Stimulated activated CD4-positive, alpha-beta T cell treated with anti-CD3 and anti-CD28 coated beads, TNF-alpha, amount 100 ng/mL, for 24 hours (primary cell): ENCODE measurements around the gene WBP2NL.
"Not testable (repeated sequence)": the region's sequence is repeated elsewhere in the genome, so short reads cannot be mapped to it uniquely, and the experiment has no call there.

Source experiments
- DNase-seq, 3 experiments: peaks; one replicate each; pipeline ENCODE4 v3.0.0-alpha.2; 2020; ENCODE audit warnings: low read depth in 3 of 3

The WBP2NL gene

DNA sequence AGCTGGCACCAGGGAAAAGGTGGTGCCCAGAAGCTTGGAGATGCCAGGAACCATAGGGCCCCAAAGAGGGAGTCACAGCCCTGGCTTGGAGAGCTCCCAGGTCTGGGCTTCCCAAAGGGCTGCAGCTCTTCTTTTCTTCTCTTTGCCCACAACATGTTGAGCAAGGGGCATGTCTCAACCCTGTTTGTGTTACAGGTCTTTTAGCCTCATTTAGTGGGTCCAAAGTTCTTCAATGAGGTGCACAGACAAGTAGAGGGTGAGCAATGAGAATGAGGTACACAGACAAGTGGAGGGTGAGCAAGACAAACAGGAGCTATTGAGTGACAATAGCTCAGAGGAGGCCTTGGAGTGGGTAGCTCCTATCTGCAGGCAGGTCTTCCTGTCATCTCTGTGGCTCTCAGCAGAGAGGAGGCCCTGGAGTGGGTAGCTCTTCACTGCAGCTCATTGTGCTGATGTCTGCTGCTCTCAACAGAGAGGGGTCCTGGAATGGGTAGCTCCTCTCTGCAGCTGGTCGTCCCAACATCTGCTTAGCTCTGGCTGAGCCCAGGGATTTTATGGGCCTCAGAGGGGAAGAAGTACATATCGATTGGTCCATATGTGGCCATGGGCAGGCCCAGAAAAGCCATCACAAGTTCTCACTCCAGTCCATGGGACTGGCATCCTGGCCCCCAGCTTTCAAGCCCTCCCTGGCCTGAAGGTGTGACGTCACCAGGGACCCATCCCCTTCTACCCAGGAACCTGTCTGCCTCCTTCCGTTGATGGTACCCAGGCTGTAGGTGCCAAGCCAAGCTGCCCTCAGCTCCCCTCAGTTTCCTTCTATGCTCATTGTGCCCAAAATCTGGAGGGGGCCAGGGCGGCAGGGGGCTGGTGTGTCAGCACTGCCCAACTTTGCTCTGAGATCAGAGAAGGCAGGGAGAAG lies 34.9 kb downstream of the WBP2NL start:
- DNase-seq = no peak

DNA sequence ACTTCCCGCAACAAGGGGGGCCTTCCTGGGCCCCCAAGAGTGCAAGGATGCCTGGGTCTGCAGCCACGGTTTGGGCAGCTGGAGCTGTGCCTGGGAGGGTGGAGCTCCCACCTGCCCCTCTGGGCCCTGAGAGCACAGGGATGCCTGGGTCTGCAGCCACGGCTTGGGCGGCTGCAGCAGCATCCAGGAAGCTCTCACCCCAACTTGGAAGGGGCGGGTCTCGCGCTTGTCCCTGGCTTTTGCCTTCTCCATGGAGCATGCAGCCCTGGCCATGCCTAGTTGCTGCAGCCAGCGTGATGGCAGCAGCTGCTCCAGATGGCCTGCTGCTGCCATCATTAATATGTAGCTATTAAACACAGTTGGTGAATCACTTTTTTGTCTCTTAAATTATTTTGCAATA lies 36.7 kb downstream of the WBP2NL start:
- DNase-seq = no peak

DNA sequence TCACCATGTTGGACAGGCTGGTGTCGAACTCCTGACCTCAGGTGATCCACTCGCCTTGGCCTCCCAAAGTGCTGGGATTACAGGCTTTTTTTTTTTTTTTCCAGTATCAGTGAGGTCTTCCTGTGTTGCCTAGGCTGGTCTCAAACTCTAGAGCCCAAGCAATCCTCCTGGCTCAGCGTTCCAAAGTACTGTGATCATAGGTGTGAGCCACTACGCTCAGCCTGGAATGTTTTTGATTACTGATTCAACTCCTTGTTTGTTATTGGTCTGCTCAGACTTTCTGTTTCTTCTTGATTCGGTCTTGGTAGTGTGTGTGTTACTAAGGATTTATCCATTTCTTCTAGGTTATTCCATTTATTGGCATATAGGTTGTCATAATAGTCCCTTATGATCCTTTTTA lies 40.7 kb downstream of the WBP2NL start:
- DNase-seq = no peak

DNA sequence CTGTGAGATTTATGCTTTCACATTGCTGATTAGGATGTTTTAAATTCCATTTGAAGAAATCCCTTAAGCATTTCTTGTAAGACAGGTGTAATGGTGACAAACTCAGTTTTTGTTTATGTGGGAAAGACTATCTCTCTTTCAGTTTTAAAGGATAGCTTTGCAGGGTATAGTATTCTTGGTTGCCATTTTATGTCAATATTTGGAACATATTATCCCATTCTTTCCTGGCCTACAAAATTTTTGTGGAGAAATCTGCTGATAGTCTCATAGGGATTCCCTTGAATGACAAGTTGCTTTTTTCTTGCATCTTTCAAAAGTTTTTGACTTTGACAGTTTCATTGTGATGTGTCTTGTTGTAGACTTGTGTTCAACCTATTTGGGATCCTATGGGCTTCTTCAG lies 43.2 kb downstream of the WBP2NL start:
- DNase-seq = no peak

DNA sequence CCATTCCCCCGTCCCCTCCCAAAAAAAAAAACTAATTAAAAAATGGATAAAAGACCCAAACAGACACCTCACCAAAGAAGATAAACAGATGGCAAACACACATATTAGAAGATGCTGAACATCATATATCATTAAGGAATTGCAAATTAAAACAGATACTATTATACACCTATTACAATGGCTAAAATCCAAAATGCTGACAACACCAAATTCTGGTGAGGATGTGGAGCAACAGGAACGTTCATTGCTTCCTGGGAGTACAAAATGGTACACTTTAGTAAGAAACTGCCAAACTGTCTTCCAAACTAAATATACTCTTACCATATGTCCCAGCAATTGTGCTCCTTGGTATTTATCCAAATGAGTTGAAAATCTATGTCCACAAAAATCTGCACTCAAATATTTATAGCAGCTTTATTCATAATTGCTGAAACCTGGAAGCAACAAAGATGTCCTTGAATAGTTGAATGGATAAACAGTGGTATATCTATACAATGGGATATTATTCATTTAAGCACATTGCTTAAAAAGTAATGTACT lies 52.1 kb downstream of the WBP2NL start:
- no peak for DNase-seq

DNA sequence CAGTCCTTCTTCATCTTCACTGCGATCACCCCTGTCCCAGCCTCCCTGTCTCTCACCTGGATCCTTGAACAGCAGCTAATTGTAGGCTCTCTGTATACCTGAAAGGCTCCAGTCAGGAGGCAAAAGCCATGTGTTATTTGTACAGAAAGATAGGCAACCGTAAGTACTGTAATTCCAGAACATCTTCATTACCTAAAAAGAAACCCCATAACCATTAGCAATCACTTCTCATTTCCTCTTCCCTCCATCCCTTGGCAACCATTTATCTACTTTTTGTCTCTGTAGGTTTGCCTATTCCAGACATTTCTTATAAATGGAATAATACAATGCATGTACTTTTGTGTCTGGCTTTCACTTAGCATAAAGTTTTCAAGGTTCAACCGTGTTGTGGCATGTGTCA lies 54.2 kb downstream of the WBP2NL start:
- no peak for DNase-seq

DNA sequence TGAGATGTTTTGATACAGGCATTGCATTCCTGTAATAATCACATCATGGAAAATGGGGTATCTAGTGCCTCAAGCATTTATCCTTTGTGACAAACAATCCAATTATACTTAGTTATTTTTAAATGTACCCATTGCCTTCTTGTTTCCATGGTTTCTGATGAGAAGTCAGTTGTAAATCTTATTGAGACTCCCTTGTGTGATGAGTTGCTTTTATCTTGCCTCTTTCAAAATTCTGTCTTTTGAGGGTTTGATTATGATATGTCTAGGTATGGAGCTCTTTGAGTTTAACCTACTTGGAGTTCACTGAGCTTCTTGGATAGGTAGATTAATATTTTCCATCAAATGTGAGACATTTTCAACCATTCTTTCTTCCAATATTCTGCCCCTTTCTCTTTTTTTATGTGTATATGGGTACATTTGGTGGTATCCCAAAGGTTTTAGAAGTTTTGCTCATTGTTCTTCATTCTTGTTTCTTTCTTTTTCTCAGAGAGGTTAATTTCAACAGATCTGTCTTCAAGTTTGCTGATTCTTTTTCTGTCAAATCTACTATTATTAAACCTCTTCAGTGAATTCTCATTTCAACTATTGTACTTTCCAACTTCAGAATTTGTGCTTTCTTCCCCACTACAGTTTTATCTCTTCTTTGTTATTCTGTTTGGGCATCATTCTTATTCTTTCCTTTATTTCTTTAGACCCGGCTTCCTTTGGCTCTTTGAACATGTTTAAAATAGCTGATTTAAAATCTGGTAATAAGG lies 58.3 kb downstream of the WBP2NL start:
- no peak for DNase-seq

DNA sequence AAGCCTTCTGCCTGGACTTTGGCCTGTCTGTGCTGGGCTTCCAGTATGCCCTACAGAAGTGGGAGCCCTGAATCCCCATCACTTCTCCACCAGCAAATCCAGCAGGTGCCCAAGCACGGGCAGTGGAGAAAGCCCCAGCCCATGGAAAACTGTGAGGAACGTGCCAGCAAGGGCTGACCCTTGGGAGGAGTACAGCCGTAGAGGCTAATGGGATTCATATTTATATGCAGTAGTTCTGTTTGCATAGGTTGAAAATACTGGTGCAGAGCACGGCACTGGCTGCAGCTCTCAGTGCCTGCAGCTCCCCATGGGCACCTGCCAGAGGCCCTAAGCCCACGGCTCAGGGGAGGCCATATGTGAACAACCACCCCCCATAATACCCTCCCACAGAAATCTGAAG lies 61.9 kb downstream of the WBP2NL start:
- DNase-seq = no peak

DNA sequence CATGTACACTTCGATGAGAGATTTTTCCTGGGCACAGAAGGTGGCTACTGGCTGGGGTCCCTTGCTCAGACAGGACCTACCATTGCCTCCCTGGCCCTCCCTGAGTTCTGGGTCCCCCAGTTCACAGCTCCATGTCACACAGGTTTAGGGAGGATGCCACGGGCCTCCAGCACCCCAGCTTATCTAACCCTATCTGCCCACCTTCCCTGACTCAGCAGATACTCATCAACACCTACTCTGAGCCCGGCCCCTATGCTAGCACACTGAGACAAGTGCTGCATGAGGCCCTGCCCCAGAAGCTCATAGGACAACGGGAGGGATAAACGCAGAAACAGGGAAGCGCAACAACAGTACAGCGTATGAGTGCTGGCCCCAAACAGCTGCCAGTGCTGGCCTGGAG lies 62.5 kb downstream of the WBP2NL start:
- DNase-seq = no peak

DNA sequence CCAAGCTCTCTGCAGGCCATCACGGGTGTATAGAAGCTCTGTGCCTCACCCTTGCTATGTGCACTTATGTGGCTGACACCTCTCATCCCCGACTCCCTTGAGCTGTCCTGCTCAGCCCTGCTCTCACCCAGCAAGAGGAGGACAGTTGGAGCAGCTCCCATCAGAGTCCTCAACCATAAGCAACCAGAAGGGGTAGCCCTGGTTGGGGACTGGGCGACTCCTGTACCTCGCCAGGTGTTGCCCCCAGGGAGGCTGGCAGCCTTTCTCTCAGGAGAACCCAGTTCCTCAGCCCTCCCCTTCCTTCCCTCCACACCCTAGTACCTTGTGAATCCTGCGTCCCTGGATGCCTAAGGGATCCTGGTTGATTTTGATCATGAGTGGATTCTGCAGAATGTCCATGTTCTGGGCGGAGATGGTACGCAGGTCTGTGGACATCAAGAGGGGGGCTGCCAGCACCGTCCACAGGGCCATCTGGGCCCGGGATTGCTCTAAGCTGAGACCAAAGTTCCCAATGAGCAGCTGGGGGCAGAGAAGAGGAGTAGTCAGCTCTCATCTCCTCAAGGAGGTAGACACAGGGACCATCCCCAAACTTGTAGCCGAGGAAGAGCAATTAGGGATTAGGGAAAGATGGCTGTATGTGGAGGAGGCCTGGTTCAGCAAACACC lies 64.0 kb downstream of the WBP2NL start:
- DNase-seq = no peak

DNA sequence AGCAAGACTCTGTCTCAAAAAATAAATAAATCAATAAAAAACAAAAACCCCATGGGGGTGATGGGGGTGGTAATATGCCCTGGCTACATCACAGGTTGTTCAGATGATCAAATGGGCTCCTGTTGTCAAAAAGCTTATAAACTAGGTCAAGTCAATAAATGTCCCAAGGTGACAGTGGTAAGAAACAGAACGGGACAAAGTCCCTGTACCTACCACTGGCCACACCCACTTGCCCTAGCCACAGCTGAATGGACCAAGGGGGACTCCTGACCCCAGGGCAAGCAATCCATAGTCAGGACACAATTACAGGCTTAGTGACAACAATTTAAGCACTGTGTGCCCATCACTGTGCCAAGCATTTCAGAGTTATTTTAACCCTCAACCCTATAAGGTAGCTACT lies 66.0 kb downstream of the WBP2NL start:
- DNase-seq = no peak

DNA sequence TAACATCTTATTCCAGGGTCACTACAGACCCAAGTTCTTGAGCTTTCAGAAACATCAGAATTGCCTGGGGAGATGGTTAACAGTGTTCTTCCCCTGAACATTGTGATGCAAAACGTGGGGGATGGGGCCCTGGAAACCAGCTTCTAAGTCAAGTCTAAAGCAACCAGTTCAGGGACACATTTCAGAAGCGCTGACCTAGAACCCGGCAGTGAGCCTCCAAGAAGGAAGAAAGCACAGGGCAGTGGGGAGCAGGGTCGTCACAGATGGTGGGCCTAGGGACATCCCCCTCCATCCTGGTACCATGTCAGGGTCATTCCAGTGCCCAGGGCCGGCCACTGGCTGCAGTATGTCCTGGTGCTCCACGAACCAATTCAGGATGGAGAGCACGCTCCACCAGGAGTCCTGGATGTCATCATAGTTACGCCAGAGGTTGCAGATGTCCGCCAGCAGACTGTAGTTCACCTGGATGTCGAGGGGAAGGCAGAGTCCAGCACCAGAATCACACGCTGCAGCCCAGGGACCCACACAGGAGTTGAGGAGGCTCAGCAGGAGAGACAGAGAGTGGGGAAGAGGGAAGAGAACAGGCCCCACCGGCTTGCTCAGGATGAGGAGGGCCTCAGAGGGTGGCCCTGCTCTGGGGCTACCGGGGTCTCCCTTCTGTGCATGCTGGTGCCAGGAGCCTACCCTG lies 67.0 kb downstream of the WBP2NL start:
- no peak for DNase-seq

DNA sequence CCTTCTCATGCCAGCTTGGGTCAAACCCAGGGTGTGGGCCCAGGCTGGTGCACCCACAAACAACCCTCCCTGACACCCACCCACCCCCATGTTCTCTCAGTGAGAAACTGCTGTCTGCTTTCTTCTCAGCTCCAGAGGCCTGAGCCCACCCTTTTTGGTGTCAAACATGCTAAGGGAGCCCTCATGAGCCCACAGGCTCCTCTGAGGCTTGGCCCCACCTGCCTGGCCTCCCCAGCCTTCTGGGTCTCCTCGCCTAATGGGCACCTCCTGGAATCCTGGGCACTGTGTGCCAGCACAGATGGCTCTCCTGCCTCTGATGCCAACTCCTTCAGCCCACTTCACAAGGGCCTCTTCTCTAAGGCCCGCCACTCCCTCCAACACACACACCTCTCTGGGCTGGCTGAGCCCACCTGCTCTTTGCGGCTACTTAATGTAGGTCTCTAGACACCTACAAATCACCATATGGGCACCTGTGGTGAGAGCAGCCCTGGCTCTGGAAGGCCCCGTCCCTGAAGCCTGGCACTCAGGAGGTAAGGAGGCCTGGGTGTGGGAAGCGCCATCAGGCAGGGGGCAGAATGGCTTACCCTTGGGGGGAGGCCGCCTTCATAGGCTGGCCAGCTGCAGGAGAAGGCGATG lies 67.7 kb downstream of the WBP2NL start:
- no peak for DNase-seq

DNA sequence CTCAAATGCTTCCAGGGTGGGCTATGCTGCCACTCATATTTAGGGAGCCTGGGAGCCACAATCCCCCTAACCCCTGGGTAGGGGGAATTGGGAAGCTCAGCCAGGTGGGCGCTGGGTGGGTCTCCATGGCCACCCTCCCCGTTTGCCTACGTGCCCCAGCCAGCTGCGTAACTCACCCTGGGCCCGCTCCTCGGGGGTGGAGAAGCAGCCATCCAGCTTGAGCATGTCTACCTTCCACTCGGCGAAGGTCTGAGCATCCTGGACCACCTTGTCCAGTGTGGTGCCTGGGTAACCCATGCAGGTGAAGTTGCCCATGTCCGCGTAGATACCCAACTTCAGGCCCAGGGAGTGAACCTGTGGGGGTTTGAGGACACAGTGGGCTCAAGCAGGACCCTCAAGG lies 68.3 kb downstream of the WBP2NL start:
- DNase-seq = no peak

DNA sequence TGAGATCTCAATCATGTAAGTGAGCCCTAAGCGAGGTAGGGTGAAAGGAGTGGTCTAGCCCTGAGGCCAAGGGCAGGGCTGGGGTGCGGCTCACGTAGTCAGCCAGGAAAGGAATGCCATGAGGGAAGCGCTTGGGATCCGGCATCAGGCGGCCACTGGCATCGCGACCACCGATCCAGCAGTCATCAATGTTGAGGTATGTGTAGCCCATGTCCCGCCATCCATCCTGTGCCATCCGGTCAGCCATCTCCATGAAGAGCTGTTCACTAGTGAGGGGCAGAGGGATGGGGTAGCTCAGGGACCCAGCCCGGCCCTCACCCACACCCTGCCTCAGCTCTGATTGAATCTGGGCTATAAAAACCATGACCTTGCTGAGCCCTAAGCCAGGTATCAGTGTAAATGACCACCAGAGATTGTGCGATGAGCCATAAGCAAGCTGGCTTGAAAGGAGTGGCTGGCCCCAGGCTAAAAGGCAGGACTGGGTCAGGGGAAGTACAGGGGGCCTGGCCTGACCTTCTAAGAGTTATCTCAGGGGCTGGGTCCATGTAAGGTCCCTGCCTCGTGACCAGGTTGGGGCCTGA lies 69.2 kb downstream of the WBP2NL start:
- DNase-seq = no peak

DNA sequence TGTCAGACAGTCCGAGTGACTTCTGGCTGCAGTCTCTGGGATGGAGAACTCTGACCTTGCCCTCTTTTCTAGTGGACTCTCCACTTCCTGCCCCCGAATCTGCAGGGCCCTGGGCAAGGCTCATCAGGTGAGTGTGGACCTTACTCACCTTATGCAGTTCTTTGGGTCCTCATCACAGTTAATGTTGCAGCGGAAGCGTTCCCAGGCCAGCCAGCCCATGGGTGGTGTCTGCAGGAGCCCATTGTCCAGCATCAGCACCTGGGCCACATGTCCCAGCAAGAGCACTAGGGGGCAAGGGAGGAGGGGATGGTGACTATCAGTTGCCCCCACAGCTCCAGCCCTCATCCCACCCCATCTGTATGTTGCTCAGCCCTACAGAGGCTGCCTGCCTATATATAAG lies 69.7 kb downstream of the WBP2NL start:
- DNase-seq = no peak

DNA sequence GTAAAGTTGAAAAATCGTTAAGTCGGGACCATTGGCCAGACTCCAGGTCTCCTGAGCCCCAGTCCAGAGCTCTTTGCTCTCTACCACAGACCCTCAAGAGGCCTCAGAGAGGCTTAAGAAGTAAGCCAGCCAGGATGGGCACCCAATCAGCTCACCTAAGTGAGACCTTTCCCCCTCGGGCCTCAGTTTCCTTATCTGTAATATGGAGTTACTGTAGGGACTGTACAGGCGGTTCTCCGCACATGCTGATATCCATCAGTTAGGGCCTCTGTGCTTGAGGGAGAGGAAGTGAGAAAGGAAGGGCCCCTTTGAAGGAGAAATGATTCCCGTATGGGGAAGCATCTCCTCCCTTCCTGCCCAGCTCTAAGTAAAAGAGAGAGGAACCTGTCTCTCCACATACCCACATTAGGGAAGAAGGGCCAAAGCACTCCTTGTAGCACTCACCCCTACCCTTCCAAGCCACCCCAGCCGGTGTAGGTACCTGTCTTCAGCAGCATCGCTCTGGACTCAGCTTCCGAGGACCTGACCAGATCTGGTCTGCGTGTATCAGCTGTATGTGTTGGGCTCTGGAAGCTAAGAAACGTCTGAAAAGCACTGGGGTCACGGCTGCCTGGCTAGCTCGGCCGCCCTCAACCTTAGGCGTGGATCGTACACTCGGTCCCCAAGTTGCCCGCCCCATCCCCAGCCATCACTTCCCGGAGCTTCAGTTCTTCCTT lies 71.4 kb downstream of the WBP2NL start:
- no peak for DNase-seq

DNA sequence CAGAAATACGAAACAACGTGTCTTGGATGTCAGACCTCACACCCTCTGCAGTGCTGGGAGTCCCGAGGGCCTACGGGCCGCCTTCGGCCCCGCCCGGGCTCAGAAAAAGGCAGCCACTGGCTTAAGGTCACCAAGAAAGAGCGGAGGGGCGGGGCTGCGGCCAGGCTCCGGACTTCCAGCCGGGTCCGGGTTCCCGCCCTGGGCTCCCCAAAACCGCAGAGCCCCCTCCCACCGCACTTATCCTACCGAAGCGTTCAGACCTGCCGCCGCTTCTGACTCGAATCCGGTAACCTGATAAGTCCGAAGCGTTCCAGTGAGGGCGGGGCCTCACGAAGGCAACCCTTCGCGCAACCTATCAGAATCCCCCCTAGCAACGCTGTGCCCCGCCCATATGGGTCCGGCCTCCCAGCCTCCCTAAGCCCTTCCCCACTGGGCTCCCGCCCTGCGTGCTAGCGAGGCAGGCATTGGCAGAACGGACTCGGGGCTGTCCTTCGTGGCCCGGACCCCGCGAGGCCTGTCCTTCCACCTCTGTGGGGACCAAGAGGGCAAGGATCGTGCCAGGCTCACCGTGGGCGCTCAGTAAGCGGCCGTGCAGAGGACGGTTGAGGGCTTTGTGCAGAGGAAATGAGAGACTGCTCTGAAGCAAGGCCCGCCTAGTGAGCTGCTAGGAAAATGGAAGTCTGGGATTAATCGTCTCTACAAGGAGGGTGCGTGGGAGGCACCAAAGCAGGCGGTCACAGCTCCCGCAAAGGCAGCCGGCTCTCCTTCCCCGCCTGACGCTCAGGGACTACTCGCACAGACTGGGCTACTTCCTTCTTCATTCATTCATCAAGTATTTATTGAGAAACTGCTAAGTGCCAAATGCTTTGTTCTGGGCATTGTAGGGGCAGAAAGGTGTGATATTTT lies 72.2 kb downstream of the WBP2NL start, which contains the start of gene NAGA:
Gene NAGA (minus strand): TSS at position 296 of the 906 bp plus-strand sequence. CDS start 515 bp downstream, outside the sequence.
- DNase-seq = peak; percentile 84 to 95 (median 85)

DNA sequence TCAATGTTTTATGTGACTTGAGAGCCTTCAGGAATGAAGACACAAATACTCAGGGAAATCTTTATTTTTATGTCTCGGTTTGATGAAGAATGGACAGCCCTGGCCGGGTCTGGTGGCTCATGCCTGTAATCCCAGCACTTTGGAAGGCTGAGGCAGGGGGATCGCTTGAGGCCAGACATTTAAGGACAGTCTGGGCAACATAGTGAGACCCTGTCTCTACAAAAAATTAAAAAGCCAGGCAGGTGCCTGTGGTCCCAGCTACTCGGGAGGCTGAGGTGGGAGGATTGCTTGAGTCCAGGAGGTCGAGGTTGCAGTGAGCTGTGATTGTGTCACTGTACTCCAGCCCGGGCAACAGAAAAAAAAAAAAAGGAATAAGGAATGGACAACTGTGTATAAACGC lies 72.9 kb downstream of the WBP2NL start:
- DNase-seq = not testable (repeated sequence)
